Prostate gland (tissue), 2 donors: ENCODE data around the gene ZNF70. TPM values are rescaled to one million over a fixed set of nuclear protein-coding genes. Genes with fewer than 3 reads are reported as not detected.

Source experiments
- DNase-seq: peaks from one replicate; pipeline ENCODE4 v3.0.0-alpha.2; 2019; ENCODE audit warnings: low spot score
- H3K27ac ChIP-seq, 2 donors: fragments of 200-600 bp; sonication (generic); 2 replicates each; pipeline ENCODE4 v1.5.1; 2017 to 2019
- H3K27me3 ChIP-seq: fragments of 200-600 bp; sonication (generic); replicated peaks from 2 replicates; pipeline ENCODE4 v1.5.1; 2019; ENCODE audit not compliant: insufficient read depth
- H3K36me3 ChIP-seq, 2 donors: fragments of 200-600 bp; sonication (generic); 1 replicate in 1 of 2; 2 replicates in 1 of 2; pipeline versions ENCODE4 v1.5.1 to v1.8.1; 2017 to 2019
- H3K4me1 ChIP-seq: fragments of 200-600 bp; sonication (generic); replicated peaks from 2 replicates; pipeline ENCODE4 v1.5.1; 2019
- H3K4me3 ChIP-seq, 2 donors: fragments of 200-600 bp; sonication (generic); 2 replicates each; pipeline ENCODE4 v1.5.1; 2017 to 2019
- H3K9me3 ChIP-seq: fragments of 200-600 bp; sonication (generic); 2 replicates; pipeline ENCODE4 v1.5.1; 2017
- CTCF ChIP-seq, 4 experiments: fragments of 200-600 bp in 2 of 4; fragments of 450-650 bp in 2 of 4; sonication (generic) in 2 of 4; IDR thresholded peaks; 1 replicate in 3 of 4; 2 replicates in 1 of 4; pipeline ENCODE4 v1.5.1; 2016 to 2019; ENCODE audit warnings: antibody characterized with exemption in 4 of 4, mild to moderate bottlenecking in 2 of 4, moderate library complexity in 2 of 4
- POLR2A ChIP-seq: fragments of 450-650 bp; IDR thresholded peaks from one replicate; pipeline ENCODE4 v1.6.1; 2016; ENCODE audit warnings: antibody characterized with exemption, mild to moderate bottlenecking
- POLR2AphosphoS5 ChIP-seq: sonication (generic); formaldehyde crosslinking; IDR thresholded peaks from one replicate; pipeline ENCODE4 v1.6.1; 2017; ENCODE audit warnings: antibody characterized with exemption
- WGBS: methylation state at CpG from one replicate; pipeline ENCODE4 v1.1.5; 2018; 5-methylcytosine and 5-hydroxymethylcytosine counted together
- intact Hi-C: fragments of 100-400 bp; cut with DNase I; formaldehyde crosslinking; loops from one replicate; pipeline ENCODE4 v1.14.2; 2022
- total RNA-seq, 2 donors: library from RNA; depleted of rRNA; stranded (reverse); fragments of >200 nt; gene quantifications; one replicate each; pipeline ENCODE4 v1.1.0, GENCODE V29; 2016

ZNF70 gene
- total RNA-seq, 2 donors from 2014 or later = 5.2 to 8.1 TPM

GRCh38 chr22:23712256-23712655 lies 38.7 kb downstream of the ZNF70 start:
- WGBS = 93% methylated on average over 12 of the region's 12 CpGs
- H3K27ac ChIP-seq = no peak overlapping the region
- H3K27me3 ChIP-seq = no peaks in the 10 kb centered on the region
- H3K36me3 ChIP-seq = peaks cover 0 to 2% of the 10 kb centered on the region in 2 donors
- H3K4me3 ChIP-seq = no peak overlapping the region
- no peak for TF ChIP-seq POLR2A
- no peak for TF ChIP-seq POLR2AphosphoS5
- TF ChIP-seq CTCF (IDR thresholded peaks at IDR 0.05) = no peak
- no peak for DNase-seq
- no peaks in the 10 kb centered on the region for H3K9me3 ChIP-seq
- intact Hi-C loops = loop anchor here (10.0 kb wide), 1 partner anchor 443 kb away; no protein-coding TSS in a partner anchor
- H3K4me1 ChIP-seq = no peaks in the 10 kb centered on the region

DNA sequence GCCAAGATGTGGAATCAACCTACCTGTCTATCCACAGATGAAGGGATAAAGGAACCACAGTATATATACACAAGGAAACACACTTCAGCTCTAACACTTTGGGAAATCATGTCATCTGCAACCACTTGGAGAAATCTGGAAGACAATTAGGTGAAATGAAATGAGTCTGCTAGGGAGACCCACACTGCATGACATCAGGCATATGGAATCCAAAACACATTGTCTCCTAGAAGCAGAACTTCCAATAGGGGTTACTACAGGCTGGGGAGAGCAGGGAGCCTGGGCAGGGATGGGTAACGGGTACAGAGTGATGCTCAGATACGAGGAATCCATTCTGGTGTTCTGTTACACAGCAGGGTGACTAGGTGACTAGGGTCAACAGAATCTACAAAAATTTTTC lies 41.8 kb downstream of the ZNF70 start:
- peaks cover 0 to 2% of the 10 kb centered on the region in 2 donors for H3K36me3 ChIP-seq
- no peaks in the 10 kb centered on the region for H3K9me3 ChIP-seq
- H3K4me1 ChIP-seq = no peaks in the 10 kb centered on the region
- no peaks in the 10 kb centered on the region for H3K27me3 ChIP-seq
- no peak for TF ChIP-seq POLR2AphosphoS5
- no peak for TF ChIP-seq POLR2A
- TF ChIP-seq CTCF (IDR thresholded peaks at IDR 0.05) = no peak
- intact Hi-C loops = no loop called here
- no peak overlapping the region for H3K4me3 ChIP-seq
- no peak for DNase-seq
- no peak overlapping the region for H3K27ac ChIP-seq
- WGBS = 84% methylated on average over 2 of the region's 2 CpGs

GRCh38 chr22:23708270-23708669 lies 42.6 kb downstream of the ZNF70 start:
- H3K36me3 ChIP-seq = peaks cover 0 to 2% of the 10 kb centered on the region in 2 donors
- H3K4me1 ChIP-seq = no peaks in the 10 kb centered on the region
- H3K4me3 ChIP-seq = no peak overlapping the region
- DNase-seq = no peak
- no peaks in the 10 kb centered on the region for H3K9me3 ChIP-seq
- WGBS = 85% methylated on average over 1 of the region's 1 CpG
- intact Hi-C loops = no loop called here
- TF ChIP-seq POLR2A (no peak), CTCF (IDR thresholded peaks at IDR 0.05) (no peak), POLR2AphosphoS5 (no peak)
- H3K27ac ChIP-seq = no peak overlapping the region
- H3K27me3 ChIP-seq = no peaks in the 10 kb centered on the region

DNA sequence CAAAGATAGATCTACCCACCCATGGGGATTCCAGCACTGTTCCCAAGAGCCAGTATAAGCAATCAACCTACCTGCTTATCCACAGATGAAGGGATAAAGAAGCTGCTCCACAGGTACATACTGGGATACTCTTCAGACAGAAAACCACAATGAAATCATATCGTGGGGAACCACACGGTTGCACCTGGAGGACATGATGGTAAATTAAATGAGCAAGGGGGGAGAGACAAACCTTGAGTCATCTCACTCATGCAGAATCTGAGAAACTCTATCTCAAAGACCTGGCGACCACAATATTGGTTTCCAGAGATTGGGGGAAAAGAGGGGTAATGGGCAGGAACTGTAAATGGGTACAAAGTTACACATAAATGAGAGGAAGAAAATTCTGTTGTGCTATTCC lies 45.6 kb downstream of the ZNF70 start:
- peaks cover 0 to 2% of the 10 kb centered on the region in 2 donors for H3K36me3 ChIP-seq
- DNase-seq = no peak
- intact Hi-C loops = no loop called here
- no peak for TF ChIP-seq POLR2AphosphoS5
- TF ChIP-seq CTCF (IDR thresholded peaks at IDR 0.05) = no peak
- no peak for TF ChIP-seq POLR2A
- H3K4me3 ChIP-seq = no peak overlapping the region
- H3K9me3 ChIP-seq = no peaks in the 10 kb centered on the region
- no peak overlapping the region for H3K27ac ChIP-seq
- no peaks in the 10 kb centered on the region for H3K4me1 ChIP-seq
- H3K27me3 ChIP-seq = no peaks in the 10 kb centered on the region
- 94% methylated on average over 3 of the region's 3 CpGs for WGBS

GRCh38 chr22:23704829-23705228 lies 46.1 kb downstream of the ZNF70 start:
- H3K36me3 ChIP-seq = peaks cover 0 to 4% of the 10 kb centered on the region in 2 donors
- intact Hi-C loops = no loop called here

More at GRCh38 chr22:23704829-23705228, 46.1 kb downstream of the ZNF70 start:
- no peaks in the 10 kb centered on the region for H3K27me3 ChIP-seq
- 67% methylated on average over 3 of the region's 3 CpGs for WGBS
- H3K4me1 ChIP-seq = no peaks in the 10 kb centered on the region
- no peaks in the 10 kb centered on the region for H3K9me3 ChIP-seq
- no peak for DNase-seq
- no peak overlapping the region for H3K27ac ChIP-seq
- no peak for TF ChIP-seq POLR2AphosphoS5
- H3K4me3 ChIP-seq = no peak overlapping the region
